HepG2 (cell line): ENCODE results near the gene TMEM186. TPM values are rescaled to one million over a fixed set of nuclear protein-coding genes. Genes with fewer than 3 reads are reported as not detected.
A peak's percentile ranks its signal among the peaks of the same experiment; 100 is the strongest.

ENCODE experiments used
- CREM ChIP-seq, 2 experiments: sonication (generic) in 1 of 2; formaldehyde crosslinking in 1 of 2; IDR thresholded peaks; 2 replicates each; pipeline versions ENCODE4 v1.4.0 to v1.6.1; 2016 to 2020; ENCODE audit warnings: antibody characterized with exemption in 1 of 2, mild to moderate bottlenecking in 1 of 2, missing genetic modification reagents in 1 of 2
- EP300 ChIP-seq, 3 experiments: sonication (generic) in 1 of 3; formaldehyde crosslinking in 1 of 3; IDR thresholded peaks; 2 replicates each; pipeline versions ENCODE4 v1.5.1 to v1.6.1; 2011 to 2020; ENCODE audit warnings: low read depth in 2 of 3, low read length in 2 of 3, borderline replicate concordance in 1 of 3, improper control_type of control experiment in 1 of 3, mild to moderate bottlenecking in 1 of 3, missing genetic modification reagents in 1 of 3, moderate library complexity in 1 of 3
- HINFP ChIP-seq: sonication (generic); formaldehyde crosslinking; IDR thresholded peaks from 2 replicates; pipeline ENCODE4 v1.4.0; 2020; ENCODE audit warnings: low read depth, mild to moderate bottlenecking, missing genetic modification reagents
- KDM5B ChIP-seq: sonication (generic); formaldehyde crosslinking; IDR thresholded peaks from 2 replicates; pipeline ENCODE4 v1.4.0; 2020; ENCODE audit warnings: missing genetic modification reagents, mild to moderate bottlenecking, borderline replicate concordance
- KDM6A ChIP-seq: IDR thresholded peaks from 2 replicates; pipeline ENCODE4 v1.6.1; 2016; ENCODE audit warnings: low read depth
- LRRFIP1 ChIP-seq: sonication (generic); formaldehyde crosslinking; conservative IDR thresholded peaks from 2 replicates; pipeline ENCODE4 v1.4.0; 2020; ENCODE audit warnings: missing genetic modification reagents
- MBD4 ChIP-seq: IDR thresholded peaks from 2 replicates; pipeline ENCODE4 v1.6.1; 2012; ENCODE audit warnings: low read length, inconsistent platforms, borderline replicate concordance
- MEIS1 ChIP-seq: sonication (generic); formaldehyde crosslinking; IDR thresholded peaks from 2 replicates; pipeline ENCODE4 v1.9.0; 2021; ENCODE audit warnings: mild to moderate bottlenecking, missing genetic modification reagents, moderate library complexity, borderline replicate concordance
- NBN ChIP-seq: fragments of 450-650 bp; conservative IDR thresholded peaks from 2 replicates; pipeline ENCODE4 v1.6.1; 2017
- PAX8 ChIP-seq: sonication (generic); formaldehyde crosslinking; IDR thresholded peaks from 2 replicates; pipeline ENCODE4 v1.8.0; 2022; ENCODE audit warnings: mild to moderate bottlenecking, missing genetic modification reagents, borderline replicate concordance
- PHF5A ChIP-seq: IDR thresholded peaks from one replicate; pipeline ENCODE4 v1.6.1; 2018; ENCODE audit warnings: low read depth, missing genetic modification reagents; ENCODE audit not compliant: unreplicated experiment
- SCMH1 ChIP-seq: sonication (generic); formaldehyde crosslinking; IDR thresholded peaks from 2 replicates; pipeline ENCODE4 v1.9.0; 2021; ENCODE audit warnings: missing genetic modification reagents, mild to moderate bottlenecking, borderline replicate concordance
- SYNCRIP ChIP-seq: fragments of 200-400 bp; formaldehyde crosslinking; IDR thresholded peaks from 2 replicates; pipeline ENCODE4 v1.6.1; 2018; ENCODE audit warnings: mild to moderate bottlenecking, low read depth, low read length; ENCODE audit not compliant: insufficient read depth
- TOE1 ChIP-seq: sonication (generic); formaldehyde crosslinking; IDR thresholded peaks from 2 replicates; pipeline ENCODE4 v1.4.0; 2020; ENCODE audit warnings: mild to moderate bottlenecking, missing genetic modification reagents
- ZNF232 ChIP-seq: sonication (generic); formaldehyde crosslinking; IDR thresholded peaks from 2 replicates; pipeline ENCODE4 v1.4.0; 2020; ENCODE audit warnings: missing genetic modification reagents, borderline replicate concordance
- ZNF329 ChIP-seq: sonication (generic); formaldehyde crosslinking; IDR thresholded peaks from 2 replicates; pipeline ENCODE4 v1.9.0; 2021; ENCODE audit warnings: low read depth, mild to moderate bottlenecking, missing genetic modification reagents
- polyA plus RNA-seq, 8 experiments: library from polyadenylated mRNA; depleted of rRNA in 3 of 8; stranded (reverse) in 7 of 8; unstranded in 1 of 8; fragments of >200 nt; fragmentation: Illumina TruSeq in 4 of 8; extraction: Trizol in 4 of 8; gene quantifications; 2 replicates each; pipeline versions ENCODE4 v1.2.1 to v1.2.3, GENCODE V29; 2011 to 2016; ENCODE audit warnings: low read depth in 4 of 8, missing spikeins in 1 of 8, mixed read lengths in 1 of 8; ENCODE audit not compliant: insufficient read depth in 1 of 8
- total RNA-seq, 5 experiments: library from RNA; depleted of rRNA; stranded (reverse); fragments of >200 nt; fragmentation: Illumina TruSeq; extraction: Trizol; gene quantifications; 2 replicates each; pipeline ENCODE4 v1.2.3, GENCODE V29; 2016; ENCODE audit warnings: low read depth in 1 of 5
- TF ChIP-seq, protein P1 (sequence below): sonication (generic); formaldehyde crosslinking; IDR thresholded peaks from 2 replicates; pipeline ENCODE4 v1.5.1; 2020; ENCODE audit warnings: mild to moderate bottlenecking, moderate library complexity, missing genetic modification reagents
- TF ChIP-seq, protein P2 (sequence below): sonication (generic); formaldehyde crosslinking; IDR thresholded peaks from 2 replicates; pipeline ENCODE4 v1.4.0; 2020; ENCODE audit warnings: mild to moderate bottlenecking, low read depth, missing genetic modification reagents
- TF ChIP-seq, protein P3 (sequence below): sonication (generic); IDR thresholded peaks from 2 replicates; pipeline ENCODE4 v1.6.1; 2016; ENCODE audit warnings: low read depth, borderline replicate concordance

Gene TMEM186
- total and polyA plus RNA-seq, 2 of the 13 experiments (the other 11 are each of a cell fraction or from before 2014, with no cell fraction given): 16.2 to 19.3 TPM

GRCh38 chr16:8797364-8798173 lies at the start of gene TMEM186, which contains the start of gene PMM2 (continued):
- TF ChIP-seq PAX8 (CRISPR knock-in tag): no peak
- TF ChIP-seq NBN: no peak
- TF ChIP-seq SYNCRIP: no peak
- TF ChIP-seq MEIS1 (CRISPR knock-in tag): peak; percentile 96
- TF ChIP-seq KDM6A: no peak
- TF ChIP-seq LRRFIP1 (CRISPR knock-in tag): 0 out of 2 replicates have a peak, but pooled peaks have one; percentile 32
- peak; percentile 95 for TF ChIP-seq ZNF329 (CRISPR knock-in tag)
- peak; percentile 59 to 63; a peak in 2 of 4 replicates for TF ChIP-seq EP300 (IDR thresholded peaks at IDR 0.05; ENCODE audit: low read depth in 2 of 2, low read length in 2 of 2)
- peak; percentile 72; the same call in 1 of the 2 replicates for TF ChIP-seq EP300 (CRISPR knock-in tag; IDR thresholded peaks at IDR 0.05; ENCODE audit: borderline replicate concordance)
- peak; percentile 84; the same call in 1 of the 2 replicates for TF ChIP-seq TOE1 (CRISPR knock-in tag)
- TF ChIP-seq, protein P1, sequence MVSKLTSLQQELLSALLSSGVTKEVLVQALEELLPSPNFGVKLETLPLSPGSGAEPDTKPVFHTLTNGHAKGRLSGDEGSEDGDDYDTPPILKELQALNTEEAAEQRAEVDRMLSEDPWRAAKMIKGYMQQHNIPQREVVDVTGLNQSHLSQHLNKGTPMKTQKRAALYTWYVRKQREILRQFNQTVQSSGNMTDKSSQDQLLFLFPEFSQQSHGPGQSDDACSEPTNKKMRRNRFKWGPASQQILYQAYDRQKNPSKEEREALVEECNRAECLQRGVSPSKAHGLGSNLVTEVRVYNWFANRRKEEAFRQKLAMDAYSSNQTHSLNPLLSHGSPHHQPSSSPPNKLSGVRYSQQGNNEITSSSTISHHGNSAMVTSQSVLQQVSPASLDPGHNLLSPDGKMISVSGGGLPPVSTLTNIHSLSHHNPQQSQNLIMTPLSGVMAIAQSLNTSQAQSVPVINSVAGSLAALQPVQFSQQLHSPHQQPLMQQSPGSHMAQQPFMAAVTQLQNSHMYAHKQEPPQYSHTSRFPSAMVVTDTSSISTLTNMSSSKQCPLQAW (CRISPR knock-in tag): peak; percentile 98
- TF ChIP-seq, protein P2, sequence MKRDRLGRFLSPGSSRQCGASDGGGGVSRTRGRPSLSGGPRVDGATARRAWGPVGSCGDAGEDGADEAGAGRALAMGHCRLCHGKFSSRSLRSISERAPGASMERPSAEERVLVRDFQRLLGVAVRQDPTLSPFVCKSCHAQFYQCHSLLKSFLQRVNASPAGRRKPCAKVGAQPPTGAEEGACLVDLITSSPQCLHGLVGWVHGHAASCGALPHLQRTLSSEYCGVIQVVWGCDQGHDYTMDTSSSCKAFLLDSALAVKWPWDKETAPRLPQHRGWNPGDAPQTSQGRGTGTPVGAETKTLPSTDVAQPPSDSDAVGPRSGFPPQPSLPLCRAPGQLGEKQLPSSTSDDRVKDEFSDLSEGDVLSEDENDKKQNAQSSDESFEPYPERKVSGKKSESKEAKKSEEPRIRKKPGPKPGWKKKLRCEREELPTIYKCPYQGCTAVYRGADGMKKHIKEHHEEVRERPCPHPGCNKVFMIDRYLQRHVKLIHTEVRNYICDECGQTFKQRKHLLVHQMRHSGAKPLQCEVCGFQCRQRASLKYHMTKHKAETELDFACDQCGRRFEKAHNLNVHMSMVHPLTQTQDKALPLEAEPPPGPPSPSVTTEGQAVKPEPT (CRISPR knock-in tag): peak; percentile 81
- TF ChIP-seq PHF5A: peak; percentile 98
- TF ChIP-seq CREM (IDR thresholded peaks at IDR 0.05): peak; percentile 98
- peak; percentile 60; the same call in 1 of the 2 replicates for TF ChIP-seq CREM (CRISPR knock-in tag; IDR thresholded peaks at IDR 0.05)
- peak; percentile 100 for TF ChIP-seq KDM5B (CRISPR knock-in tag)
- no peak for TF ChIP-seq SCMH1 (CRISPR knock-in tag)
- no peak for TF ChIP-seq MBD4
- TF ChIP-seq ZNF232 (CRISPR knock-in tag): peak; percentile 99
- peak; percentile 94; the same call in 1 of the 2 replicates for TF ChIP-seq HINFP (CRISPR knock-in tag)
- TF ChIP-seq, protein P3, sequence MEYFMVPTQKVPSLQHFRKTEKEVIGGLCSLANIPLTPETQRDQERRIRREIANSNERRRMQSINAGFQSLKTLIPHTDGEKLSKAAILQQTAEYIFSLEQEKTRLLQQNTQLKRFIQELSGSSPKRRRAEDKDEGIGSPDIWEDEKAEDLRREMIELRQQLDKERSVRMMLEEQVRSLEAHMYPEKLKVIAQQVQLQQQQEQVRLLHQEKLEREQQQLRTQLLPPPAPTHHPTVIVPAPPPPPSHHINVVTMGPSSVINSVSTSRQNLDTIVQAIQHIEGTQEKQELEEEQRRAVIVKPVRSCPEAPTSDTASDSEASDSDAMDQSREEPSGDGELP: peak; percentile 78; the same call in 1 of the 2 replicates
